GM21529 (cell line): ENCODE data around the gene CAPN8.

ENCODE experiments used
- ATAC-seq: cut with Tn5 transposase; IDR thresholded peaks from one replicate; pipeline ENCODE4 v1.9.1; 2021; ENCODE audit not compliant: unreplicated experiment

CAPN8 gene

DNA sequence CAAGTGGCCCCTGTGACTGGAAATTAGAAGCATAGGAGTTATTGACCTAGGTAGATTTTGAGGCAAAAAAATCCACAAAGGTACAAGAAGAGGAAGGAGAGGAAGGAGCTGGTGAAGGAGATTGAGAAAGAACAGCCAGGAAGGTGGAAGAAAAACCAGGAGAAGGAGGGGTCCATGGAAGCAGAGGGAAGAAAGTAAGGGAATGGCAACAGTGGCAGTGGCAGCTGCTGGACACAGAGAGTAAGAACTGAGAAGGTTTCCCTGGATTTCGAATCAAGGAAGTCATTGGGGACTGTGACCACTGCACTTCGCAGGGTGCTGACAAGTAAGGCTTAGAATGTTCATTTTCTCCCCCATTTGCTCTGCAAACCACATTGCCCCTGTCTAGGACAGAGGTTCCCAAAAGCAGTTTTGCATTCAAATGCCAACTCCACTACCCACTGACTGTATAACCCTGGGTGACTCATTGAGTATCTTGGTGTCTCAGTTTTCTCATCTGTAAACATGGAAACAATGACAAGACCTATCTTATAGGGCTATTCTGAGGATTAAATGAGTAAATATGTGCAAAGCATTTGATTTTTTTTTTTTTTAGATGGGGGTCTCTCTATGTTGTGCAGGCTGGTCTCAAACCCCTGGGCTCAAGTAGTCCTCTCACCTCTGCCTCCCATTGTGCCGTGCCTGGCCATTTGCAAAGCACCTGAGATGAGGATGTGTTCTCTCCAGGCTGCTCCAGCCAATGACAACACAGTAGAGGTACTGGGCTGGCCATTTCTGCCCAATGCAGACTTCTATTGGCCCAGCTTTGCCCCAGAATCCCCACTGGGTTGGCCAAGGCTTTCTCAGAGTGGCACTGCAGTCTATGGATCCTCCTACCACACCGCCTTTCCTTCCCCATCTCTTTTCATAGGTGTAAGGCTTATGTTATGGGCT is 37.5 kb upstream of the CAPN8 start:
- ATAC-seq = no peak

DNA sequence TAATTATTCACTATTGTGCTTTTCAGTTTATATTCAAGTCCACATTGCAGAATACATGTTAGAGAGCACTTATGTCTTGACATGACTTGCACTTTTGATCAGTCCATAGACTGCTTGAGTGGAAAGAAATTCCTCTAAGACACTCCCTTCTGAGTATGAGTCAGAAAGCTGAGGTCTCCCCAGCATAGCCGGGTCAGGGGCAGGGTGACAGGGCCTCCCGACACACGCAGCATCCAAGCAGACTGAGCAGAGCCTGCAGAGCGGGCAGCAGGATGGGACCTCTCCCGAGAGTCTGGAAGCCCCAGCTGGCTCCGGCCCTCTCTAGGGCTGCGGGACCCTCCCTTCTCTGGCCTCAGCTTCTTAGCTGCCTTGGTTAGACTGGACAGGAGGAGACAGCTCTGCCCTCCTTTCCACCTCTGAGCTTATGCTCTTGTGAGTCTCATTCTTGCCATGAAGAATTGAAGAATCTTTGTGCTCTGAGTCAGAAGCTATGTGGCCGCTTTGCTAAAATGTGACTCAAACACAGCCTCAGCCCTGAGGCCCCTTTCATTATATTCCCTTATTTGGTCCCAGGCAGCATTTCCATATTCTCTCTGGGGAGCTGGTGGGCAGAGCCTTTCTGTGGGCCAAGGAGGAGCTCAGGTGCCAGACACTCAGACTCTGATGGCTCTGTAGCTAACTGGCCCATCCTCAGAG is 35.6 kb upstream of the CAPN8 start:
- ATAC-seq = no peak

DNA sequence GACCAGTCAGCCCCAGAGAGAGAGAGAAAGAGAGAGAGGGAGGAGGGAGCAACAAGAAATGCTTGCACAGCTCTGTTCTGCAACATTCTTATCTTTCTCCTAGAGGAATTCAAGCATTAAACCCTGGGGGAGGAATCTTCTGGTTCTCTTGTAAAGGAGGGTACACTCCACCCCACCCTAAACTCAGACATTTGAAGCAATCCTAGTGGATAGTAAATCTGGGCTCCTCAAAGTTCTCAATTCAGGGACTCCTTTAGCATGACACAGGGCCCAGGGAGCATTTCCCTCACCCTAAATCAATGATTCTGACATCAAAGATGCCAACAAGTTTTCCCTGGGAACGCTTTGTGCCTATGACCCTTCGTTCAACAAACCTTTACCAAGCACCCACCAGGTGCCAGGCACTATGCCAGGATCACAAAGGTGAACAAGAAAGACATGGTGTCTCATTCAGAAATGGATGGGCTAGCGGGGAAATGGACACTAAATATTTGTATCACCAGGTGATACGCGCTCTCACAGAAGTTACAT is 35.0 kb upstream of the CAPN8 start:
- no peak for ATAC-seq

DNA sequence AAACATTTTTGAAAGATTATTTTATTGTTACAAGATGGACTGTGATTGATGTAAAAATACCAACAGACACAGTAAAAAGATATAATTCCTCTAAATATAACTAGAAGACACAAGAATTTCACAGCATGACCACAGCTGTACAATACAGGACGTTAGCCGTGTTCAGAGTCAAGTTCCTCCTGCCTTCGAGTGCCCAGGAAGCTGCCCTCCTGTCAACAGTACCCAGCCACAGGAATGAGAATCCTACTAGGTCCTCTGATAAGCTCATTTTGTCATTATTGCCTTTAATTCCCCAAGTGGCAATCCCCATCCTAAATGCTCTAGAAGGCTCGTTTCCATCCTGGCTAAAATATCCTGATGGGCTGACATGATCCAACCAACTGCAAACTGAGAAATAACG is 30.4 kb upstream of the CAPN8 start:
- no peak for ATAC-seq

DNA sequence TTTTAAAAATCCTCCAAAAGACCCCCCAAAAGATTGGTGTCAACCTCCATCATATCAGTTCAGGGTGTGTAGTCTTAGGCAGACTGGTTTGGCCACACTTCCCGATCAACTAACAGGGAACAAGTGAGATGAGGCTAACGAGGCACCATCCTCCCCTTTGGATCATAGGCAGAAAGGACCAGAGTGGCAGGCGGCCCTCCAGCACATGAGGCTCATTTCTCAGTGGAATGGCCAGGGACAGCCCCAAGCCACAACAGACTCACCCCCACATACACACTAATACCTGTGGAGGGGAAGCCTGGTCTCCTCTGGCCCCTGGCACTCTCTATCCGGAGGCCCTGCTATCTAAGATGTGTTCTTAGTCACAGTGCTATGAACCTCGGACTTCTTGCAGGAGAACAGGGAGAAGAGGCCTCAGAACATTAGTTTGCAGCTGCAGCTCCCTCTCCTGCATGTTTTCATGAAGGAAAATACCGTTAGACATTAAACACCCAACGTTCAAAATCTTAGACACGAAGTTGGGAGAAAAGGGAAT is 29.6 kb upstream of the CAPN8 start:
- ATAC-seq = no peak

DNA sequence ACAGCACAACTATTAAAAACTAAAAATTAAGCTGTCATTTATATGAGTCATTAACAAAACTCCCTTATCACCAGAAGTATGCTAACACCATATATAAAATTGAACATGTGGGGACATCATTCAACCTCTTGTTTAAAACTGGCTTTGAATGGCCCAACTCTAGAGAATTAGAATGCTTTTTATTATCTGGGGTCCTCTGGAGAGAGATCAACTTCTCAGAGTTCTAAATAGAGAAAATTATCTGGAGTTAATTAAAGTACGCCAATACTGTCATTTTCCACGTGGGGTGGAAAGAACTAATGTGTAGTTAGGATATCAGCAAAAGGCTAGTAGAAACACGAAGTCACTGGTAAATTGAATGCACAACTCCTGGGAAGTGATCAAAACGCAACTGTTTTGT is 25.6 kb upstream of the CAPN8 start:
- no peak for ATAC-seq

DNA sequence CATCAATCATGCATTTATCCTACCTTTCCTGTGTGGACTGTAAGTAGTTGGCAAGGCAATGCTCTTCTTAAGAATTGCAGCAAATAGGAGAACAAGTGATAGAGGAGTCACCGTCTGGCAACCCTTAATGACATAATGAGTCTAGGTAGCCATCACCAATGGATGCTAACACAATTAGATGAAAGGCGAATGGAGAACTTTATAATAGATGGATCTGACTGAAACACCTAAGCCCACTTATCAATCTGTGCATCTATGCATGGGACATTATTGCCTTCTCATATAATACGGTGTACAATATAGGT is 18.9 kb upstream of the CAPN8 start:
- no peak for ATAC-seq

DNA sequence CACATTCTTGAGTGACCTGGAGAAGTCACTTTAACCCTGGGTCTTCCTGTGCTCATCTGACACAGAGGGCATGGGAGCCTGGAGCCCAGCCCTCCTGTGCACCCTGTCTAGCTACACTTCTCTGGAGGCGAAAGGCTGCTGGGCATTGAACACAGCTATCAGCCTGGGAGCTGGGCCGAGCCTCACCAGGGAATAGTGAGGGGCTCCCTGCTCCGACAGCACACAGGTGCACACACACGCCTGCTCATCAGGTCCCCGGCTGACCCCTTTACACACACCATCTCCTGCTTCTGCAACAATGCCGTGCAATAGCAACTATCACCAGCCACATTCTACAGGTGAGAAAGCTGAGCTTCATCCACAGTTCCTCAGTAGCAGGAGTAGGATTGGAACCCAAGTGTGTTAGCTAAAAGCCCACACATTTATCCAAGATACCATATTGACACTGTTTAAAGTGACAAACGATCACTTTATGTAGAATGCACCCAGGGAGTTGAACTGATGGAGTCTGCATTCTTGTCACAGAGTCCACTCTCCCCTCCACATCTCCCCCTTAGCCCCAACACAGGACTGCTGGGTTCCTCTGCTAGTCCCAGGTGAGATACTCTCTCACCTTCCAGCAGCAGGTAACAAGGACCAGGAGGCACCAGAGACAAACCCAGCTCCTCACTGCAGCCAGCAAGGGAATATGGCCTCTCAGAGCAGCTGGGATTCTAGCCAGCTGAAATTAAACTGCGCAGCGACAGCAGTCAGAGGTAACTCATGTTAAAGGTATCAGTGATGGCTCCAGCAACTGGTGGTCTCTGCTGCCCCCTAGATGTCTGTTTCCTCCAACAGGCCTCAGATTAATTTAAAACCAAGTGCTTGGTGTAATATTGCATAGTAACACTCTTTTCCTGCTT is 18.3 kb upstream of the CAPN8 start:
- no peak for ATAC-seq

DNA sequence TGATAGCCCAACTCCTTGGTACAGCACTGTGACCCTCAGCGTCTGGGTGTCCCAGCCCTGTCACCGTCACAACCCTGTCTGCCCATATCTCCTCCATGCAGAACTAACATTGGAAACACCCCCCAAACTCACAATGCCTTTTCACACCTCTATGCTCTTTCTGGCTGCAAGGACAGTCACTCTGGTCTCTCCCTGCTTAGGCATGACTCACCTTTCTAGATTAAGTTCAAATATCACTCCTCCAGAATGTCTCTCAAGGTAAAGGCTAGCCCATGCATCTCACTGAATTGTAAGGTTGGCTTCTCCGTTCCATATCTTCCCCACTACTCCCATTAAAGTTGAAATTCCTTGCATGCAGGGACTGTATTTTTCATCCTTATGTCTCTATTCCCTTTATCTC is 17.0 kb upstream of the CAPN8 start:
- ATAC-seq = no peak

DNA sequence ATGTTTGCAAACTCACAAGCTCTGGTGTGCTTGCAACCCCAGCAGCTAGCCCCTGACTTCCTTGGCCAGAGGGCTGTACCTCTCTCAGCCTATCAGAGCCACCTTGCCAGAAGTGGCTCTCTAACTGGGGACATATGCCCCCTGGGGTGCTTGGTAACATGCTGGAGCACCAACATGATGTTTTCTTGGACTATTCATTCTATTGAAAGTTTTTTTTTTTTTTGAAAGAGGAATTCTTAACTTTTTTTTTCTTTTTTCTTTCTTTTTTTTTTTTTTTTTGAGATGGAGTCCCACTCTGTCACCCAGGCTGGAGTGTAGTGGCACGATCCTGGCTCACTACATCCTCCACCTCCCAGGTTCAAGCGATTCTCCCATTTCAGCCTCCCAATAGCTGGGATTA is 14.7 kb upstream of the CAPN8 start:
- ATAC-seq = no peak

DNA sequence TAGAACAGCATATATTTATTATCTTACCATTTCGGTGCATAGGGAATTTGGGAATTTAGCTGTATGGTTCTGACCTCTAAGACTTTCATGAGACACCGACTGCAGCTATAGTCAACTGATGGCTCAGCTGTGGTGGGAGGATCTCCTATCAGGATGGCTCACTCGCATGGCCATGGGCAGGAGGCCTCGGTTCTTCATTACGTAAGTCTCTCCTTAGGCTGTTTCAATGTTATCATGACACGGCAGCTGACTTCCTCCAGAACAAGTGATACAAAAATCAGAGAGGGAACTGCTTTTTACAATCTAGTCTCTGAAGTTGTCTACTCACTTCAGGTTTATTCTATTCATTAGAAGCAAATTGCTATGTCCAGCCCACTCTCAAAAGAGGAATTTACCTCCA is 13.3 kb upstream of the CAPN8 start:
- no peak for ATAC-seq

DNA sequence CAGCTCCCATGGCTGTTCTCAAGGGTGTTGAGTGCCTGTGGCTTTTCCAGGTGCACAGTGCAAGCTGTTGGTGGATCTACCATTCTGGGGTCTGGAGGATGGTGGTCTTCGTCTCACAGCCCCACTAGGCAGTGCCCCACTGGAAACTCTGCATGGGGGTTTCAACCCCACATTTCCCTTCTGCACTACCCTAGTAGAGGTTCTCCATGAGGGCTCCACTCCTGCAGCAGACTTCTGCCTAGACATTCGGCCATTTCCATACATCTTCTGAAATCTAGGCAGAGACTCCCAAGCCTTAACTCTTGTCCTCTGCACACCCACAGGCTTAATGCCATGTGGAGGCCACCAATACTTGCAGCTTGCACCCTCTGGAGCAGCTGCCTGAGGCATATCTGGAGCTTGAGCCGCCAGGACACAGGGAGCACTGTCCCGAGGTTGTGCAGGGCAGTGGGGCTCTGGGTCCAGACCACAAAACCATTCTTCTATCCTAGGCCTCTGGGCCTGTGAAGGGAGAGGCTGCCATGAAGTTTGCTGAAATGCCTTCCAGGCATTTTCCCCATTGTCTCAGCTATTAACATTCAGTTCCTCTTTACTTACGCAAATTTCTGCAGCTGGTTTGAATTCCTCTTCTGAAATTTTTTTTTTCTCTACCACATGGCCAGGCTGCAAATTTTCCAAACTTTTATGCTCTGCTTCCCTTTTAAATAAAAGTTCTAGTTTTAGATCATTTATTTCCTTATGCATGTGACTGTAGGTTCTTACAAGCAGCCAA is 8.8 kb upstream of the CAPN8 start:
- ATAC-seq = no peak

DNA sequence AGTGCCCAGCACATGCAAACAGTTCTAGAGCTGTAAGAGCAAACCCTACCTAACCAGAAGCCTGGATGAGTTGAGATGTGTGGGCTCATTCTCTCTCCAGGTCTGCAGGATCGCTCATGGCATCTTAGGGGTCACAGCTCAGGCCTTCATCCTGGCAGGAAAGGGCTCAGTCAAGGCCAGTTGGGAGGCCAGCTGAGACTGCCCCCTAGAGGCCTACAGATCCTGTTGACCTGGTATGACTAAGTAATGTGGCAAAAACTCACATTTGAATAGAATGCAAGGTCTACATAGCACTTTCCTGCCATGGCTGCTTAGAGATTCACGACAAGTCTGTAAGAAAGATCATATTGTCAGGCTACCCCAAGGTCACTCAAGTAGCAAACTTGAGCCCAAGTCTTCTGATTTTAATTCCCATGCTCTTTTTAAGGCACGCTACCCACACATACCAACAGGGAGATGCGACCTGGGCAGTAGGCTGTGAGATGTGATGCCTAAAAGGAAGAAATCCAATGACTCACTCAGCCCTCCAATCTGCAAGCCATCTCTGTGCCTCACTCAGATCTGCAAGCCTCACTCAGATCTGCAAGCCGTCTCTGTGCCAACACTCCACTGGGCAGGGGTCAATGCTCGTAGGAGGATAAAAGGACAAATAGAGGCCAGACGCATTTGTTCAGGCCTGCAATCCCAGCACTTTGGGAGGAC is 5.1 kb upstream of the CAPN8 start:
- no peak for ATAC-seq

DNA sequence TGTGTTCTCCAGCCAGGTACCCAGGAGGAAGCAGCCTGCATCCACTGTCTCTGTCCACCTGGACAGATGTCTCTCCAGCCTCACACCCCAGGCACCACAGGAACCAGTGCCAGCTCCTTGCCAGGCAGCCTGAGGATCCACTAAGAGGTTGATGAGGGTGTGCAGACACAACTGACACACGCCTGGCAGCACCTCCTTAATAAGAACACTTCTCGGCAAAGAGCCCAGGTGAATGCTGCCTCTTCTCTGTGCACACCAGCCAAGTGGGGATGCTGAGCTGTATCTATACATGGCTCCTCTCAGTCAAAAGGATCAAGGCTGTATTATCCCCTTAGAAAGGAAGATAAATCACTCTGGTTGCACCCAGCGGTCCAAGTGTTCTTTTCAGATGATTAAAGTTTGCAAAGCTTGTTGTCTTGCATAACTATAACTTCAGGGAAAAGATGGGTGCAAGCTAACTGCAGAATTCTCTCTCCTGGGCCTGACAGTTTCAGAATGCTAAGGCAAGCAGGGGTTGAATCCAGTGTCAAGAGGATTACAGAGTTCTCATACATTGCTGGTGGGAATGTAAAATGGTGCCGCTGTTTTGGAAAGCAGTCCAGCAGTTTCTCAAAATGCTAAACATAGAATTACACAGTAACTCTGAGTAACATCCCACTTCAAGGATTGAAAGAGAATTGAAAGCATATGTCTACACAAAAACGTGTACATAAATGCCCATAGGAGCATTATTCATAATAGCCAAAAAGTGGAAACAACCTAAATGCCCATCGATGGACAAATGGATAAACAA is 3.7 kb upstream of the CAPN8 start:
- ATAC-seq = no peak

DNA sequence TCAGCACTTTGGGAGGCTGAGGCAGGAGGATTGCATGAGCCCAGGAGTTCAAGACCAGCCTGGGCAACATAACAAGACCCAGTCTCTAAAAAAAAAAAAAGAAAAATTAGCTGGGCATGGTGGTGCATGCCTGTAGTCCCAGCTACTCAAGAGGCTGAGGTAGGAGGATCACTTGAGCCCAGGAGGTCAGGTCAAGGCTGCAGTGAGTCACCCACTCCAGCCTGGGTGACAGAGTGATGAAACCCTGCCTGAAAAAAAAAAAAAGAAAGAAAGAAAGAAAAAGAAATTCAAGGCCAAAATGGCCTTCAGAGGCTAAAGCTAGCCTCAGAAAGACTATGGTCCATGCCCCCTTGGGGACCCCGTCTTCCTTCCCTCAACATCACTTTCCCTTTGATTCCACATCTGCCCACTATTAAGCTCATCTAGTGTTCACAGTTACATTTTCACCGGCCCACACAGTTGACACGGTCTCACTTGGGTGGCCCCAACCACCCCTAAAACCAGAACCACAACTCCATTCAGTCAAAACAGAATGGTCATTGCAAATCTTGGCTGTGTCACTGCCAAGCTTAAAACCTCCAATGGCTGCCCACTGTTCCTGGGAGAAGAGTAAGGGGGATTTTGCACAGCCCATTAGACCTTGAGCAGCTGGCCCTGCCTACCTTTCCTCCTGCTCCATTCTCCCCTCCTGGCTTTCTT is 2.1 kb upstream of the CAPN8 start:
- ATAC-seq = no peak

DNA sequence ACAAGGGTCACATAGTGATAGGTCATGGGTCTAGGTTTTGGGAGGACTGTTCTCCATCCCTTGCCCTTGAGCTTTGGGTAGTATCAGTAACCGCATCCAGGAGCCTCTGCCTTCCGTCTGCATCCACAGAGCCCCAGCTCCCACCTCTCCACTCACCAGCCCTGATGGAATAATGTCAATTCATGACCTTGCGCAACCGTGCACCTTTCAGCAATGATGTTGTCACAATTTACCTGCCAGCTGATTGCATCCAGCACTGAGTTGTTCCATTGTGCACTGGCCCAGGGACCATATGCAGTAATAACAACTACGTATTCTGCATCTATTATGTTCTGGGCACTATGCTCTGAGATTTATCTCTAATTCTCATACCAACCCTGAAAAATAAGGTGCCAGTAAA is 1.4 kb downstream of the CAPN8 start:
- no peak for ATAC-seq

DNA sequence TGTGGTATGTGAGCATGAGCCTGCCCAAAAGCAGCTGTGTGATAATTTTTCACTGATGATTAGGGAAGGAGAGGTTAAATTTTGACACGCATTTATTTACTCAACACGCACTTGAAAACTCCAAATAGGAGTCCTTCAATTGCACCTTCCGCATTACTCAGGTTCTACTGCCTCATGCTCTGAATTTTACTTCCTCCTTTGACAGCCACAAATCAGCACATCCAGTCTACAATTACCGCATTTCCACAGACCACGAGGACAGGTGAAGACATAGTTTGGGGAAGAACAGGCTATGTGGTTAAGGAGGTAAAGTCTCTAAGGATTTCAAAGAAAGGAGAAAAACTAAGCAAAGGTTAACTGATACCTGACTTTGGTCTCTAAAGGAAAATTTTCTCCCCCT is 2.6 kb downstream of the CAPN8 start:
- no peak for ATAC-seq

DNA sequence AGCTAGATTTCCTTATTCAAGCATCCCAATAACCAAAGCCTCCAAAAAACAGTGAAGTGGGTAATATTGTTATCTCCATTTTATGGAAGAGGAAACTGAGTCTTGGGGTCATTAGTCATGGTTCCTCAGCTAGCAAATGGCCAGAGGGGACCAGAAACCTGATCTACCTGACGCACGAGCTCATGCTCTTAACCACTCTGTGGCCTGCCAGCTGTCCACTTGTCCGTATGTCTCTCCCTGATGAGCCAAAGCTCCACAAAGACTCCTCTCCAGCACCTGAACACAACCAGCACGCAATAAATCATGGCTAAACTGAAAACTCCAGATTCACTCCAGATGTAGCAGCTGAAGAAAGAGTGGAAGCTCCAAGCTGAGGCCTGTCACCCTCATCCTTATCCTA is 5.8 kb downstream of the CAPN8 start:
- no peak for ATAC-seq
